Endothelial cell (in vitro differentiated cells): ENCODE measurements around the gene HPS3. TPM values are rescaled to one million over a fixed set of nuclear protein-coding genes. Genes with fewer than 3 reads are reported as not detected.
A peak's percentile ranks its signal among the peaks of the same experiment; 100 is the strongest.
"Not testable (repeated sequence)": the region's sequence is repeated elsewhere in the genome, so short reads cannot be mapped to it uniquely, and the experiment has no call there.

ENCODE experiments used
- DNase-seq: peaks from one replicate; pipeline ENCODE4 v3.0.0; 2021; ENCODE audit warnings: low spot score
- H3K27ac Mint-ChIP-seq: one replicate; pipeline ENCODE4 v1.8.0; 2021; ENCODE audit warnings: mixed read lengths, inconsistent platforms; ENCODE audit not compliant: unreplicated experiment
- H3K27me3 Mint-ChIP-seq: one replicate; pipeline ENCODE4 v1.8.0; 2021; ENCODE audit warnings: mild to moderate bottlenecking, moderate library complexity, mixed read lengths, inconsistent platforms; ENCODE audit not compliant: unreplicated experiment
- H3K36me3 Mint-ChIP-seq: one replicate; pipeline ENCODE4 v1.8.0; 2021; ENCODE audit warnings: mild to moderate bottlenecking, low read depth, mixed read lengths, inconsistent platforms; ENCODE audit not compliant: unreplicated experiment
- H3K4me1 Mint-ChIP-seq: one replicate; pipeline ENCODE4 v1.8.0; 2021; ENCODE audit warnings: mild to moderate bottlenecking, mixed read lengths, inconsistent platforms; ENCODE audit not compliant: unreplicated experiment
- H3K4me3 Mint-ChIP-seq: one replicate; pipeline ENCODE4 v1.8.0; 2021; ENCODE audit warnings: mild to moderate bottlenecking, mixed read lengths, inconsistent platforms; ENCODE audit not compliant: unreplicated experiment
- H3K9me3 Mint-ChIP-seq: one replicate; pipeline ENCODE4 v1.8.0; 2021; ENCODE audit warnings: mixed read lengths, inconsistent platforms; ENCODE audit not compliant: unreplicated experiment
- total RNA-seq: library from RNA; stranded (reverse); fragmentation: NEBNext Ultra II Directional; extraction: Animal tissue kit (Norgen Biotek cat#: 25700); gene quantifications from one replicate; pipeline ENCODE4 v1.2.1, GENCODE V29; 2021; ENCODE audit not compliant: unreplicated experiment
- TF ChIP-seq, protein P1 (sequence below): fragments of 200-600 bp; sonication (generic); IDR thresholded peaks from one replicate; pipeline ENCODE4 v1.5.0; 2021; ENCODE audit warnings: antibody characterized with exemption; ENCODE audit not compliant: unreplicated experiment

The HPS3 gene
- total RNA-seq, 1 donor from 2014 or later = 18.8 TPM

DNA sequence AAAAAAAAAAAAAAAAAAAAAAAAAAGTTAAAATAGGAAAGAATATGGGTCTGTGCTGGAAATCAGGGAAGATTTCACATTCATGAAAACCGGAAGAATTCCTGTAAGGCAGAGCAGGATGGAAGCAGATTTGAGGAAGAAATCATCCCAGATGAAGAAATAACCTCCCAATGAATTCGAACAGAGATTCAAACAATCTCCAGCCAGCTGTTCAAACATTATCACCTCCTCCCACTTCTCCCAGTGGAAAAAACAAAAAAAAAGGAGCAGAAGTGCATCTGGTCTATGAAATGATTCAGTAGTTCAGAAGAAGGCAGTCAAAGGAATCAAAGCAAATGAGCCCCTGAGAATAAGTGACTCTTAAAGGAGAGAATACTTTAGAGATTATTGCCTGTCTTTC is 59.1 kb downstream of the HPS3 start:
- no peaks in the 10 kb centered on the region for H3K9me3 Mint-ChIP-seq
- no peak overlapping the region for H3K4me3 Mint-ChIP-seq
- no peaks in the 10 kb centered on the region for H3K36me3 Mint-ChIP-seq
- DNase-seq = no peak
- no peak overlapping the region for H3K27ac Mint-ChIP-seq
- TF ChIP-seq, protein P1, sequence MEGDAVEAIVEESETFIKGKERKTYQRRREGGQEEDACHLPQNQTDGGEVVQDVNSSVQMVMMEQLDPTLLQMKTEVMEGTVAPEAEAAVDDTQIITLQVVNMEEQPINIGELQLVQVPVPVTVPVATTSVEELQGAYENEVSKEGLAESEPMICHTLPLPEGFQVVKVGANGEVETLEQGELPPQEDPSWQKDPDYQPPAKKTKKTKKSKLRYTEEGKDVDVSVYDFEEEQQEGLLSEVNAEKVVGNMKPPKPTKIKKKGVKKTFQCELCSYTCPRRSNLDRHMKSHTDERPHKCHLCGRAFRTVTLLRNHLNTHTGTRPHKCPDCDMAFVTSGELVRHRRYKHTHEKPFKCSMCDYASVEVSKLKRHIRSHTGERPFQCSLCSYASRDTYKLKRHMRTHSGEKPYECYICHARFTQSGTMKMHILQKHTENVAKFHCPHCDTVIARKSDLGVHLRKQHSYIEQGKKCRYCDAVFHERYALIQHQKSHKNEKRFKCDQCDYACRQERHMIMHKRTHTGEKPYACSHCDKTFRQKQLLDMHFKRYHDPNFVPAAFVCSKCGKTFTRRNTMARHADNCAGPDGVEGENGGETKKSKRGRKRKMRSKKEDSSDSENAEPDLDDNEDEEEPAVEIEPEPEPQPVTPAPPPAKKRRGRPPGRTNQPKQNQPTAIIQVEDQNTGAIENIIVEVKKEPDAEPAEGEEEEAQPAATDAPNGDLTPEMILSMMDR = no peak
- peaks cover 43% of the 10 kb centered on the region for H3K4me1 Mint-ChIP-seq
- H3K27me3 Mint-ChIP-seq = peaks cover 2% of the 10 kb centered on the region

DNA sequence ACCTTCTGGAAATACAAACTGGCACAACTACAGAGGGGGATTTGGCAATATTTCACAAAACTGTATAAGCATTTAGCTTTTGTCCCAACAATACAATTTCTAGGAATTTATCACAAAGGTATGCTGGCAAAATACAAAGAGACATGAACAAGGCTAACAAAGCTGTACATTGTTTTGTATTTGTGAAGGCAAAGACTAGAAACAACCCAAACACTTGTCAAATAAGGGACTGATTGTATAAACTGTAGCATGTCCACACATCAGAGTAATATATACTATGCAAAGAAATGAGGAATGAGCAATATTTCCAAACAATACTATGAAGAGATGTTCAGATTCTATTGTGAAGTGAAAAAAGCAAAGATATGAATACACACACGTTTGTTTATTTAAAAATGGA is 65.8 kb downstream of the HPS3 start:
- Mint-ChIP-seq H3K9me3 (no peaks in the 10 kb centered on the region), H3K36me3 (no peaks in the 10 kb centered on the region), H3K27me3 (no peaks in the 10 kb centered on the region), H3K27ac (no peak overlapping the region), H3K4me1 (peaks cover 30% of the 10 kb centered on the region), H3K4me3 (no peak overlapping the region)
- no peak for DNase-seq
- TF ChIP-seq, protein P1 = no peak

DNA sequence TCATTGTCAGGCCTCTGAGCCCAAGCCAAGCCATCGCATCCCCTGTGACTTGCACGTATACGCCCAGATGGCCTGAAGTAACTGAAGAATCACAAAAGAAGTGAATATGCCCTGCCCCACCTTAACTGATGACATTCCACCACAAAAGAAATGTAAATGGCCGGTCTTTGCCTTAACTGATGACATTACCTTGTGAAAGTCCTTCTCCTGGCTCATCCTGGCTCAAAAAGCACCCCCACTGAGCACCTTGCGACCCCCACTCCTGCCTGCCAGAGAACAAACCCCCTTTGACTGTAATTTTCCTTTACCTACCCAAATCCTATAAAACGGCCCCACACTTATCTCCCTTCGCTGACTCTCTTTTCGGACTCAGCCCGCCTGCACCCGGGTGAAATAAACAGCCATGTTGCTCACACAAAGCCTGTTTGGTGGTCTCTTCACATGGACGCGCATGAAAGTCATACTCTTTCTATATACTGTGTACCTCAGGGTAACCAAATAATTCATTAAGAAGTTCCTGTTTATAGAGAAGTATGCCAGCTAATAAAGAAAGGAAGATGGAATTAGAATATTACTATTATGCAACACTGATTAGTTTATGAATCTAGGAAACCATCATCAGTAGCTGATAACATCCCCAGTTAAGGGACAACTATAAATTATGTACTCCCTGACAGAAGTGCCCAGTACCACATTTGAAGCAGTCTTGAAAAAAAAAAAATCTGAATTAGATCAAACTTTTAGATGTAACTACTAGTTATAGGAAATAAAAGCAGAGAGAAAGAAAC is 67.6 kb downstream of the HPS3 start:
- H3K9me3 Mint-ChIP-seq, H3K27ac Mint-ChIP-seq, H3K4me3 Mint-ChIP-seq, DNase-seq, H3K27me3 Mint-ChIP-seq, H3K36me3 Mint-ChIP-seq: not testable (repeated sequence)
- peaks cover 19% of the 10 kb centered on the region for H3K4me1 Mint-ChIP-seq

DNA sequence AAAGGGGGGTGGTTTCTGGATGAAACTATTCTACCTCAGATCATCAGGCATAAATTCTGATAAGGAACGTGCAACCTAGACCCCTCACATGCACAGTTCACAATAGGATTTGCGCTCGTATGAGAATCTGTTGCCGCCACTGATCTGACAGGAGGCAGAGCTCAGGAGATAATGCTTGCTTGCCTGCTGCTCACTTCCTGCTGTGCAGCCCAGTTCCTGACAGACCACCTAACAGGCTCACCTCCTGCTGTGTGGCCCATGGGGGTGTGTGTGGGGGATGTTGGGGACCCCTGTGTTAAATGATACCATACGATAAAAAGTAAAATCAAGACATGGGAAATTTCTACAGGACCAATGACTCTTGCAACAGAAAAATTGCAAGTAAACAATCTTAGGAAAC is 68.2 kb downstream of the HPS3 start:
- H3K9me3 Mint-ChIP-seq = no peaks in the 10 kb centered on the region
- no peak overlapping the region for H3K27ac Mint-ChIP-seq
- H3K4me1 Mint-ChIP-seq = peaks cover 16% of the 10 kb centered on the region
- H3K36me3 Mint-ChIP-seq = no peaks in the 10 kb centered on the region
- peak; percentile 7 for DNase-seq
- TF ChIP-seq, protein P1 = no peak
- no peak overlapping the region for H3K4me3 Mint-ChIP-seq
- no peaks in the 10 kb centered on the region for H3K27me3 Mint-ChIP-seq

DNA sequence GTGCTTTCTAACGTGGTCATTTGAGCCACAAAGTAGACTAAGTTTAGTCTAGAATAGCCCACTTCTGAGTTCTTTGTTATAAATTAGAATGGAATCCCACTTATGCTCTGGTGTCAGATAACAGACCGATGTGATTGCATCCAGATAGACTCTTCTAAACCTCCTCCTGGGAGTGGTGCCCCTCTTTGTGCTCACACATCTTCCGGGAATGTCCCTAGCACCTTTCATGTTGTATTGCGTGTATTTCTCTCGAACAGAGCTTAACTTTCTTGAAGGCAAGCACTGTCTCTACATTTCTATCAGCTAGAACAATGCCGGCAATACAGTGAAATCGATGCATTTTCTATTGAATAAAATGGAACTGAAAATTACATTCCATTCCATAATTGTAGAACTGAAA is 69.2 kb downstream of the HPS3 start:
- Mint-ChIP-seq H3K9me3 (no peaks in the 10 kb centered on the region), H3K4me1 (peaks cover 11% of the 10 kb centered on the region), H3K36me3 (no peaks in the 10 kb centered on the region), H3K27ac (no peak overlapping the region), H3K27me3 (no peaks in the 10 kb centered on the region), H3K4me3 (no peak overlapping the region)
- DNase-seq = no peak
- TF ChIP-seq, protein P1 = no peak
